ENCODE measurements around the gene RIT1.

DNA sequence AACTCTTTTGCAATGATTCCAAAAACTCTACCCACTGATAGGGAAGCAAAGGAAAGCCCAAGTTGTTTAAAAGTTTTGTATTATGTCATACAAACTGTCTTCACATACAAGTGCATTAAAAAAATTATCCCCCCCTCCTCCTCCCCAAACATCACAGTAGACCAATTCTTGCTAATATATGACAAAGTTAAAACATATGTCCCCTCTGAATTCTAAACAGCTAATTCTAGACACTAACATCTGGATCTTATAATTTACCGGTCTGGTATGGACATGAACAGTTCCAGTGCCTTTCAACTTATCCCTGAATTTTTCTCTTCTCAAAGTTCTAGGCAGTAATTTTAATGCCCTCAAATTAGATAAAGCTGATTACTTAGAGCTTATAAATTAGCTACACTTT lies 13.4 kb downstream of the RIT1 start:
- TF ChIP-seq, protein P1, sequence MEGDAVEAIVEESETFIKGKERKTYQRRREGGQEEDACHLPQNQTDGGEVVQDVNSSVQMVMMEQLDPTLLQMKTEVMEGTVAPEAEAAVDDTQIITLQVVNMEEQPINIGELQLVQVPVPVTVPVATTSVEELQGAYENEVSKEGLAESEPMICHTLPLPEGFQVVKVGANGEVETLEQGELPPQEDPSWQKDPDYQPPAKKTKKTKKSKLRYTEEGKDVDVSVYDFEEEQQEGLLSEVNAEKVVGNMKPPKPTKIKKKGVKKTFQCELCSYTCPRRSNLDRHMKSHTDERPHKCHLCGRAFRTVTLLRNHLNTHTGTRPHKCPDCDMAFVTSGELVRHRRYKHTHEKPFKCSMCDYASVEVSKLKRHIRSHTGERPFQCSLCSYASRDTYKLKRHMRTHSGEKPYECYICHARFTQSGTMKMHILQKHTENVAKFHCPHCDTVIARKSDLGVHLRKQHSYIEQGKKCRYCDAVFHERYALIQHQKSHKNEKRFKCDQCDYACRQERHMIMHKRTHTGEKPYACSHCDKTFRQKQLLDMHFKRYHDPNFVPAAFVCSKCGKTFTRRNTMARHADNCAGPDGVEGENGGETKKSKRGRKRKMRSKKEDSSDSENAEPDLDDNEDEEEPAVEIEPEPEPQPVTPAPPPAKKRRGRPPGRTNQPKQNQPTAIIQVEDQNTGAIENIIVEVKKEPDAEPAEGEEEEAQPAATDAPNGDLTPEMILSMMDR (IDR thresholded peaks at IDR 0.05), result no peak
- no peak for TF ChIP-seq POLR2A (IDR thresholded peaks at IDR 0.05)
